UCSD-AML1 (cell line): ENCODE measurements around the gene STAT3.
"Not testable (repeated sequence)": the region's sequence is repeated elsewhere in the genome, so short reads cannot be mapped to it uniquely, and the experiment has no call there.

Experiments
- DNase-seq: peaks from one replicate; lab custom pipeline; 2025; ENCODE audit not compliant: unreplicated experiment; lab: John Stamatoyannopoulos, UW

The STAT3 gene

DNA sequence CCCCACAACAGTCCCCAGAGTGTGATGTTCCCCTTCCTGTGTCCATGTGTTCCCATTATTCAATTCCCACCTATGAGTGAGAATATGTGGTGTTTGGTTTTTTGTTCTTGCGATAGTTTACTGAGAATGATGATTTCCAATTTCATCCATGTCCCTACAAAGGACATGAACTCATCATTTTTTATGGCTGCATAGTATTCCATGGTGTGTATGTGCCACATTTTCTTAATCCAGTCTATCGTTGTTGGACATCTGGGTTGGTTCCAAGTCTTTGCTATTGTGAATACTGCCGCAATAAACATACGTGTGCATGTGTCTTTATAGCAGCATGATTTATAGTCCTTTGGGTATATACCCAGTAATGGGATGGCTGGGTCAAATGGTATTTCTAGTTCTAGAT, 123.9 kb downstream of the STAT3 start:
- DNase-seq: not testable (repeated sequence)
